C4-2B (cell line): ENCODE data around the gene EXOC6B.

Experiments
- ZFX ChIP-seq: fragments of 450-650 bp; IDR thresholded peaks from 2 replicates; pipeline ENCODE4 v1.6.1; 2017
- TF ChIP-seq, protein P1 (sequence below): fragments of 450-650 bp; conservative IDR thresholded peaks from 2 replicates; pipeline ENCODE4 v1.5.1; 2017; ENCODE audit warnings: mild to moderate bottlenecking

DNA sequence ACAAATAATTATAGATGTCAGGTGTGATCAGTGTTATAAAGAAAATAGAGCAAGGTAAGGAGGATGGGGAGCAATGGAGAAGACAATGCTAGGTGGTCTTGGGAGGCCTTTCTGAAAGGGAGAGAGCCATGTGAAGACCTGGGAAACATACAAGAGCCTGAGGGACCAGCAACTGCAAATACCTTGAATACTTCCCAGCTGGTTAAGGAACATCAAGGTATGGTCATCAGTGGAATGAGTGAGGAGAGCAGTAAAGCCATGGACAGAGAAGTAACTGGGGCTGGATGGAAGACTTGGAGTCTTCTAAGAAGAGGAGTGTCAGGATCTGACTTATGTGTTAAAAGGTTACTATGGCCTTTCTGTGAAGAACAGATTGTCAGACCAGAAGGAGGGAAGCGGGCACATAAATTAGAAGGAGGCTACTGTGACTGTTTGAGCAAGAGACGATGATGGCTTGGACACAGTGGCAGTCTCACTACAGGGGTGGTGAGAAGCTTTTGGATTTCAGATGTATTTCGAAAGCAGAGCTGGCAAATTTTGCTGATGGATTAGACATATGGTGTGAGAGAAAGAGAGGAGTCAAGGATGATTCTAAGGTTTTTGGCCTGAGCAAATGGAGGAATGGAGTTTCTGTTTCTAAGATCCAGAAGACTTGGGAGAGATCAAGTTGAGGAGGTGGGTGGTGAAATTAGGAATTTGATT is 22.8 kb upstream of the EXOC6B start:
- TF ChIP-seq, protein P1, sequence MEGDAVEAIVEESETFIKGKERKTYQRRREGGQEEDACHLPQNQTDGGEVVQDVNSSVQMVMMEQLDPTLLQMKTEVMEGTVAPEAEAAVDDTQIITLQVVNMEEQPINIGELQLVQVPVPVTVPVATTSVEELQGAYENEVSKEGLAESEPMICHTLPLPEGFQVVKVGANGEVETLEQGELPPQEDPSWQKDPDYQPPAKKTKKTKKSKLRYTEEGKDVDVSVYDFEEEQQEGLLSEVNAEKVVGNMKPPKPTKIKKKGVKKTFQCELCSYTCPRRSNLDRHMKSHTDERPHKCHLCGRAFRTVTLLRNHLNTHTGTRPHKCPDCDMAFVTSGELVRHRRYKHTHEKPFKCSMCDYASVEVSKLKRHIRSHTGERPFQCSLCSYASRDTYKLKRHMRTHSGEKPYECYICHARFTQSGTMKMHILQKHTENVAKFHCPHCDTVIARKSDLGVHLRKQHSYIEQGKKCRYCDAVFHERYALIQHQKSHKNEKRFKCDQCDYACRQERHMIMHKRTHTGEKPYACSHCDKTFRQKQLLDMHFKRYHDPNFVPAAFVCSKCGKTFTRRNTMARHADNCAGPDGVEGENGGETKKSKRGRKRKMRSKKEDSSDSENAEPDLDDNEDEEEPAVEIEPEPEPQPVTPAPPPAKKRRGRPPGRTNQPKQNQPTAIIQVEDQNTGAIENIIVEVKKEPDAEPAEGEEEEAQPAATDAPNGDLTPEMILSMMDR: no peak
- TF ChIP-seq ZFX: no peak
